ENCODE measurements around the gene ZPBP2. TPM values are rescaled to one million over a fixed set of nuclear protein-coding genes. Genes with fewer than 3 reads are reported as not detected.

The ZPBP2 gene, protein sequence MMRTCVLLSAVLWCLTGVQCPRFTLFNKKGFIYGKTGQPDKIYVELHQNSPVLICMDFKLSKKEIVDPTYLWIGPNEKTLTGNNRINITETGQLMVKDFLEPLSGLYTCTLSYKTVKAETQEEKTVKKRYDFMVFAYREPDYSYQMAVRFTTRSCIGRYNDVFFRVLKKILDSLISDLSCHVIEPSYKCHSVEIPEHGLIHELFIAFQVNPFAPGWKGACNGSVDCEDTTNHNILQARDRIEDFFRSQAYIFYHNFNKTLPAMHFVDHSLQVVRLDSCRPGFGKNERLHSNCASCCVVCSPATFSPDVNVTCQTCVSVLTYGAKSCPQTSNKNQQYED
- total RNA-seq: not detected

DNA sequence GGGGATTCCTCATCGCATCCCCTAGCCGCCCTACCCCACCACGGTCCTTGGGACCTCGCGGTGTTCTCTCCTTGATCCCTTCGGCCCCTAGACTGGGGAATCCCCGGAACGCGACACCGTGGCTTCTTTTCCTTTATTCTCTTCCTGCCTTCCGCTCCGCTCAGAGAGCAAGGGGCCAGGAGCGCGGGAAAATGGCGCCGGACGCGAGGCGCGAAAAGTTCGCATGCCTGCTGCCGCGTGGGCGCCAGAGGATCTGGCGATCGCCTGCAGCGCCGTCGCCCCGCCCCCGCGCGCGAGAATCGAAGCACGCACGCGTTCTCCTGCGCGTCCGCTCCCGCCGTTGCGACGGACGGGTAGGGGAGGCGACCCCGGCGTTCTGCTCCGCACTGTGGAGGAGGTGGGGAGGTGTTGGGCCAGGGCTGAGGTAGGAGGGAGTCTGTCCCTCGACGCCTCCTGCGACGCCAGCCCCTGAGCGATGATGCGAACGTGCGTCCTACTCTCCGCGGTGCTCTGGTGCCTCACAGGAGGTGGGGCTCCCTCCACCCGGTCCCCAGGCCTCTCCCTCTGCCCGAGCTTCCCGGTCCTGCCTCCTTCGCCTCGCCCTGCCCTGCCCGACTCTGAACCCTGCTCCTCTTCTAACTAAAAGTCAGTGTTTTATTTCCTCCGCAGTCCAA is at the start of gene ZPBP2:
TSS of gene ZPBP2 (plus strand) at position 323 of the 674 bp plus-strand sequence. CDS start at position 476, 153 bp downstream.
- Histone ChIP-seq H3K4me1 (no peaks in the 10 kb centered on the region), H3K27ac (no peak within 1 kb of the TSS), H3K9me3 (no peaks in the 10 kb centered on the region), H3K27me3 (peaks cover 11% of the 10 kb centered on the region), H3K4me3 (no peak within 1 kb of the TSS), H3K9ac (ENCODE audit: low read depth in 2 of 2, low read length in 2 of 2) (peak within 1 kb of the TSS; percentile 17 to 34), H3K36me3 (no peaks in the 10 kb centered on the region)
- intact Hi-C loops (cut with DNase I): no loop called here
- TF ChIP-seq, protein P1, sequence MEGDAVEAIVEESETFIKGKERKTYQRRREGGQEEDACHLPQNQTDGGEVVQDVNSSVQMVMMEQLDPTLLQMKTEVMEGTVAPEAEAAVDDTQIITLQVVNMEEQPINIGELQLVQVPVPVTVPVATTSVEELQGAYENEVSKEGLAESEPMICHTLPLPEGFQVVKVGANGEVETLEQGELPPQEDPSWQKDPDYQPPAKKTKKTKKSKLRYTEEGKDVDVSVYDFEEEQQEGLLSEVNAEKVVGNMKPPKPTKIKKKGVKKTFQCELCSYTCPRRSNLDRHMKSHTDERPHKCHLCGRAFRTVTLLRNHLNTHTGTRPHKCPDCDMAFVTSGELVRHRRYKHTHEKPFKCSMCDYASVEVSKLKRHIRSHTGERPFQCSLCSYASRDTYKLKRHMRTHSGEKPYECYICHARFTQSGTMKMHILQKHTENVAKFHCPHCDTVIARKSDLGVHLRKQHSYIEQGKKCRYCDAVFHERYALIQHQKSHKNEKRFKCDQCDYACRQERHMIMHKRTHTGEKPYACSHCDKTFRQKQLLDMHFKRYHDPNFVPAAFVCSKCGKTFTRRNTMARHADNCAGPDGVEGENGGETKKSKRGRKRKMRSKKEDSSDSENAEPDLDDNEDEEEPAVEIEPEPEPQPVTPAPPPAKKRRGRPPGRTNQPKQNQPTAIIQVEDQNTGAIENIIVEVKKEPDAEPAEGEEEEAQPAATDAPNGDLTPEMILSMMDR (IDR thresholded peaks at IDR 0.05): no peak
- no peak for DNase-seq

DNA sequence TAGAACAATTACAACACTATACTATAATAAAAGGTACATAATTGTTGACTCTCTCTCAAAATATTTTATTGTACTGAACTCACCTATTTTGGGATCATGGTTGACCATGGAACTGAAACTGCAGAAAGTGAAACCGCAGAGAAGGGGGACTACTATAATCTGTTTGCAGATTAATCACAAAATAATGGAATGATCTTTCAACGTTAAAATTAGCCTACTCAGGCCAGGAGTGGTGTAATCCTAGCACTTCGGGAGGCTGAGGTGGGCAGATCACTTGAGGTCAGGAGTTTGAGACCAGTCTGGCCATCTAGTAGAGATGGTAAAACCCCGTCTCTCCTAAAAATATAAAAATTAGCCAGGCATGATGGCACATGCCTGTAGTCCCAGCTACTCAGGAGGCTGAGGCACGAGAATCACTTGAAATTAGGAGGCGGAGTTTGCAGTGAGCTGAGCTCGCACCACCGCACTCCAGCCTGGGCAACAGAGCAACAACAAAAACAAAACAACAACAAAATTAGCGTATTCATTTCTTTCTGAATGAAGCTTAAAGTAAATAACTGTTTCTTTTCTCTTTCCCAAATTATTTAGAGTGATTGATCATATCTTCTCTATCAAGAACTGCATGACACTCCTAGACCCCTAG is 49.5 kb upstream of the ZPBP2 start:
- intact Hi-C loops (cut with DNase I): no loop called here
- no peak overlapping the region for H3K4me3 ChIP-seq
- H3K9ac ChIP-seq (ENCODE audit: low read depth in 2 of 2, low read length in 2 of 2): no peak overlapping the region
- TF ChIP-seq, protein P1 (IDR thresholded peaks at IDR 0.05): no peak
- no peaks in the 10 kb centered on the region for H3K9me3 ChIP-seq
- no peaks in the 10 kb centered on the region for H3K4me1 ChIP-seq
- no peaks in the 10 kb centered on the region for H3K36me3 ChIP-seq
- DNase-seq: no peak
- no peaks in the 10 kb centered on the region for H3K27me3 ChIP-seq
- no peak overlapping the region for H3K27ac ChIP-seq

DNA sequence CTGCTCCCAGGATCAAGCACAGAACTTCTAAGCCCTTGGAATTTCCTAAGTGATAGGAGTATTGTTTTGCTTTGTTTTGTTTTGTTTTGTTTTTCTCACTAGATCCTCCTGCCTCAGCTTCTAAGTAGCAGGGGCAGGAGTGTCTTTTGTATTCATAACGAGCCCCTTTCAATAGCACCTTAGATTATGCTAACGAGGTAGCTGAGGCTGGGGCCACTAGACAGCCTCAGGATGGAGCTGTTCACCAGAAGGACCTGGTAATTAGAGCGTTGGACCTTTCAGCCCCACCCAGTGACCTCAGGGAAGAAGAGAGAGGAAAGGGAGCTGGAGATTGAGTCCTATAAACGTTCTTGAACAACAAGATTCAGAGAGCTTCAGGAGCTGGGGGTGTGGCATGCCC is 47.5 kb upstream of the ZPBP2 start:
- DNase-seq: no peak
- TF ChIP-seq, protein P1 (IDR thresholded peaks at IDR 0.05): no peak
- intact Hi-C loops (cut with DNase I): no loop called here
- H3K4me1 ChIP-seq: no peaks in the 10 kb centered on the region
- H3K9ac ChIP-seq (ENCODE audit: low read depth in 2 of 2, low read length in 2 of 2): no peak overlapping the region
- H3K27ac ChIP-seq: no peak overlapping the region
- no peaks in the 10 kb centered on the region for H3K27me3 ChIP-seq
- no peaks in the 10 kb centered on the region for H3K9me3 ChIP-seq
- H3K36me3 ChIP-seq: no peaks in the 10 kb centered on the region
- no peak overlapping the region for H3K4me3 ChIP-seq

DNA sequence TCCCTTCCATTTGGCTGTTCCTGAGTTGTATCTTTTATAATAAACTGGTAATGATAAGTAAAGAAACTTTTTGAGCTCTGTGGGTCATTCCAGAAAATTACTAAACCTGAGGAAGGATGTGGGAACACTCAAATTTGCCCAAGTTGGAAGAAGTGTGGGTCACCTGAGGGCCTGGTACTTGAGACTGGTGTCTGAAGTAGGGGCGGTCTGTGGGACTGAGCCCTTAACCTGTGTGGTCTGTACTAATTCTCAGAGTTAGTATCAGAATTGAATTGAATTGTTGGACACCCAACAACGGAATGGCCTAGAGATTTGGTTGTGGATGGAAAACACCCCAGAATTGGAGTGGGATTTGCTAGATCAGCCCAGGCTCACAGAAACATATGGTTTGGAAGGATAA is 47.0 kb upstream of the ZPBP2 start:
- no peaks in the 10 kb centered on the region for H3K36me3 ChIP-seq
- no peak overlapping the region for H3K9ac ChIP-seq (ENCODE audit: low read depth in 2 of 2, low read length in 2 of 2)
- H3K4me3 ChIP-seq: no peak overlapping the region
- intact Hi-C loops (cut with DNase I): no loop called here
- H3K27me3 ChIP-seq: no peaks in the 10 kb centered on the region
- no peak for DNase-seq
- TF ChIP-seq, protein P1 (IDR thresholded peaks at IDR 0.05): no peak
- H3K9me3 ChIP-seq: no peaks in the 10 kb centered on the region
- no peaks in the 10 kb centered on the region for H3K4me1 ChIP-seq
- no peak overlapping the region for H3K27ac ChIP-seq

DNA sequence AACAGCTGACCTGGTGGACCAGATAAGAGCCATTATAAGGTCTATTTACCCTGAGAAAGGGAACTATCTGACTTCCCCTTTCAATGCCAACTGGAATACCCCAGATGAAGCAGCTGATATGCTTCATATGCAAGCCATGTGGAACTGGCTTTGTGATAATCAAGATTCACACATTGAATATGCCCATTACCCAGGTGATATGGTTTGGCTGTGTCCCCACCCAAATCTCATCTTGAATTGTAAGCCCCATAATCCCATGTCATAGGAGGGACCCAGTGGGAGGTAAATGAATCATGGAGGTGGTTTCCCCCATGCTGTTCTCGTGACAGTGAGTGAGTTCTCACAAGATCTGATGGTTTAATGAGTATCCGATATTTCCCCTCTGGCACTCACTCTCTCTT is 46.0 kb upstream of the ZPBP2 start:
- no peaks in the 10 kb centered on the region for H3K4me1 ChIP-seq
- H3K9me3 ChIP-seq: no peaks in the 10 kb centered on the region
- TF ChIP-seq, protein P1 (IDR thresholded peaks at IDR 0.05): no peak
- DNase-seq: no peak
- H3K9ac ChIP-seq (ENCODE audit: low read depth in 2 of 2, low read length in 2 of 2): no peak overlapping the region
- no peak overlapping the region for H3K4me3 ChIP-seq
- intact Hi-C loops (cut with DNase I): no loop called here
- H3K27me3 ChIP-seq: no peaks in the 10 kb centered on the region
- no peak overlapping the region for H3K27ac ChIP-seq
- H3K36me3 ChIP-seq: no peaks in the 10 kb centered on the region
